HG03103 (cell line): Measurements from ENCODE around the gene TERF2IP.
A peak's percentile ranks its signal among the peaks of the same experiment; 100 is the strongest.

Experiments
- ATAC-seq: cut with Tn5 transposase; IDR thresholded peaks from one replicate; pipeline ENCODE4 v1.9.1; 2021; ENCODE audit warnings: low read depth; ENCODE audit not compliant: unreplicated experiment

The TERF2IP gene

GRCh38 chr16:75647492-75648264 is at the start of gene TERF2IP, which contains the start of gene KARS1:
Gene TERF2IP, plus strand, starts transcription at chr16:75647773. Its CDS starts 110 bp downstream, at chr16:75647883.
Gene KARS1, minus strand, starts transcription at chr16:75647665. Its CDS starts 26 bp downstream, at chr16:75647639.
- ATAC-seq: peak; percentile 83

GRCh38 chr16:75599452-75600277 is 47.9 kb upstream of the TERF2IP start:
- no peak for ATAC-seq

DNA sequence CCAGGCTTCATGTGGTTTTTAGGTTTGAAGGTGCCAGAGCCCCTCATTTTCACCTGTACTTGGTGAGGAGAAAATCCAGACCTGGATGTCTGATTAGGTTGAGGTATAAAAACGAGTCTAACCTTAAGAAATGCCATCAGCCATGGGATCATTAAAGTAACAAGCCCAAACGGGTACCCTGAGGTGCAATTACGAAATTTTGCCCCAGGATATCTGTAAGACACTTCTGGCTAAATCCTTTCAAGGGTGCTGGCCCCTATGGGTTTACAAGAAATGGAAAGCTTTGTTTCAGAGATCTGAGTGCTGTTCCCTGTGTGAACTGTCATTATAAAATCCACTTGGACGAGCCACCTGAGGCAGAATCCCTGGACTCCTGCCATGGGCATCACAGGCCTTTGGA is 44.3 kb upstream of the TERF2IP start:
- ATAC-seq: no peak

DNA sequence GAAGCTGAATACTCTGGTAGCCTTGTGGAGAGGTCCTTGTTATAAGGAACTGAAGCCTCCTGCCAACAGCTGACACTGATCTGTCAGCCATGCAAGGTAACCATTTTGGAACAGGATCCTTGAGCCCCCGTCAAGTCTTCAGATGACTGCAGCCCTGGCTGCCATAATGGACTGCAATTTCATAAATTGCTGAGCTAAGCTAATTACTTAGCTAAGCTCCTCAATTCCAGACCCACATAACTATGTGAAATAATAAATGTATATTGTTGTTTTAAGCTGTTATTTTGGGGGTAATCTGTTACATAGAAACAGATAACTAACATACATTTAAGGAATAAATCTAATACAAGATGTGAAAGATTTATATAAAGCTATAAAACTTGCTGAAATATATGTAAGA is 41.1 kb upstream of the TERF2IP start:
- ATAC-seq: no peak

- ATAC-seq: no peak
These were observed 33.3 kb upstream of the TERF2IP start for GRCh38 chr16:75614066-75614897.

GRCh38 chr16:75615619-75616018 is 32.0 kb upstream of the TERF2IP start:
- ATAC-seq: no peak

DNA sequence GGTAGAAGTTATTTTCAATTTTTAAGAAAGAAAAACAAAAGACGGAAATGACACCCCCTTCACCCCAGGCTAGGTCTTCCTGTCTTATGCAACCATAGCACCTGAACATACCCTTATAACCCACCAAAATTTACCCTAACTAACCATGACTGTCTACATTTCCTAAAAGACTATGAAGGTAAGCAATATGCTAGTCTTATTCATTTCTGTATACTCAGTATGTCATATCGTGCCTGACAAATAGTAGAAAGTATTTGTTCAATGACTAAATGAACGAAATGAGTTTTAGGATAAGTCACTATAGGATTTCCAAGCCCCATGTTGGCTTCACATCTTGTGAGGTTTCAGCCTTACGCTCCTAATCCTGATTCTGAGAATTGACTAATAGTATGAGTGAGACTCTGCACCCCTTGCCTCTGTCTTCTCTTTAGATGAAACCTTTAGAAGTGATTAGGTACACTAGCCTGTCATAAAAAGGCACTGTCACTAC is 31.0 kb upstream of the TERF2IP start:
- no peak for ATAC-seq

DNA sequence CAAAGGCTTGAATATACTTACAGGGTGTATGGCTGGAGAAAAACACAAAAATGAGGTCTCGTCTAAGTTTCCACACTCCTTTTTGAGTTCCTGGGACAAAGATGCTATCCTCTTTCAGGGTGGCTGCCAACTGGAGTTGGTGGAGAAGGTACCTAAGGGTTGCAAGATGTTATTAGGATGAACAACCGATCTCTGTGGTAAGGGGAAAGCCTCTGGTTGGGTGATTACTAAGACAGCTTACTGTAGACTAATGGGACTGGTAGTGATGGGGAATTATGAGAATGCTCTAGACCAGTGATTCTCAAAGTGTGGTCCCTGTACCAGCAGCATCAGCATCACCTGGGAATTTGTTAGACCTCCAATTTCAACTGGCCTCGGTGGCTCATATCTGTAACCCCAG is 30.5 kb upstream of the TERF2IP start:
- ATAC-seq: no peak

DNA sequence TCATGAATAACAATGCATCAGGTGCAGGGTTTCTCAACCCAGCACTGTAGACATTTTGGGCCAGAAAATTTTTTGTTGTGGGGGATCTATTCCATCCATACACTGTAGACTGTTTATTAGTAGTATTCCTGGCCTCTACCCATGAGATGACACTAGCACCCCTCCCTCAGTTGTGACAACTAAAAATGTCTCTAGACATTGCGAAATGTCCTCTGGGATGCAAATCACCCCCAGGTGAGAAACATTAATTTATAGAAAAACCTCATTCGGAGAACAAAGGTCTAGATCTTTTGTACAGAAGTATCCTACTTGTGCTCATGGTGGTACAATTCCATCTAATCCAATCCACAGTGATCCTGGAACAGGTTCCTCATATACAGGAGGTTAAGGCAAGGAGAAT is 28.8 kb upstream of the TERF2IP start:
- ATAC-seq: no peak

- ATAC-seq: no peak
These were observed 27.0 kb upstream of the TERF2IP start for GRCh38 chr16:75620326-75621169.

DNA sequence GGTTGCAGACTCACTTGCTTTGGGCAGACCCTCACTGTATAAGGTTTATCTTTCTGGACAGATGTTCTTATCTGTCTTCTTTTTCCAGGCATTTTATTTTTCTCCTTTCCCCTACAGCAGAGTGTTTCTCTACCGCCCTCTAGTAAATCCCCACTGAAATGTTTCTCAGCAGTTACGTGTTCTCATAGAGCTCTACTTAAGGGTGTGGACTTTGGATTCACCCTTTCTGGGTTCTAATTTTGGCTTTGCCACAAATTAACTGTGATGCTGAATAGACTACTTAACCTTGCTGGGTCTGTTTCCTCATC is 26.4 kb upstream of the TERF2IP start:
- ATAC-seq: no peak

DNA sequence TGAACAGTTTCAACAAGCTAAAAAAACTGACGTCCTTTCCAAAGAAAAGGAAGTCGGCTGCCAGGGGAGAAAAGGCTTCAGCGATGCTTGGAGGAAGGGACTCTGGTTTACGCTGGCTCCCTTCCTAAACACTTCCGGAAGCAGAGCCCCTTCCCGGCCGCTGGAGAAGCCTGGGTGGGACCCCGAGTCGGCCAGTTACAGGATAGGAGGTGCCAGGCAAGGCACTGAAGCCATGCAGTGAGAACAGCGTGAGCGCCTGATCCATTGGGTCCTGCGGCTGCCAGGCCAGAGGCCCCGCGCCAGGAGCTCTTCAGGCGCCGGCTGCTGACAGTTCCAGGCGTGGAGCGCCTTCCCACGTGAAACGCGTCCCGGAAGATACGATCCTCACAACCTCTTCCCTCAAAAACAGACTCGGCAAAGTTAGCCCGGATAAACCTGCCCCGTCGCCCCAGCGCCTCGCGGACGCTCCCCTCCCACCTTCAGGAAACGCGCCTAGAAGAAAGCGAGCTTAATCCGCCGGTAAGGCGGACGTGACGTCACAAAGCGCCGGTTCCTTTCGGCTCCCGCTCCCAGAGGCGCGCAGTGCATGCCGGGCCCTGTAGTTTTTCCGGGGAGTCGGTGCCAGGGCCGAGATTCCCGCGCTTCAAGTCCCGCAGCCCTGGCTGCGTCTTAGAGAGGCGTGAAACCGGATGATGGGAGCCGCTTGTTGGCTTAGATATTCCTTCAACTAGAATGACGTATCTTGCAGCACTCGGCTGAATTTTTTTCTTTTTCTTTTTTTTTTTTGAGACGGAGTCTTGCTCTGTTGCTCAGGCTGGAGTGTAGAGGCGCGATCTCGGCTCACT is 24.6 kb upstream of the TERF2IP start, which contains the start of gene ADAT1:
TSS of gene ADAT1 (minus strand) at position 521 of the 845 bp plus-strand sequence. CDS start 2,482 bp downstream, outside the sequence.
- ATAC-seq: peak; percentile 96

- no peak for ATAC-seq
These were observed 22.6 kb upstream of the TERF2IP start for GRCh38 chr16:75624921-75625334.

DNA sequence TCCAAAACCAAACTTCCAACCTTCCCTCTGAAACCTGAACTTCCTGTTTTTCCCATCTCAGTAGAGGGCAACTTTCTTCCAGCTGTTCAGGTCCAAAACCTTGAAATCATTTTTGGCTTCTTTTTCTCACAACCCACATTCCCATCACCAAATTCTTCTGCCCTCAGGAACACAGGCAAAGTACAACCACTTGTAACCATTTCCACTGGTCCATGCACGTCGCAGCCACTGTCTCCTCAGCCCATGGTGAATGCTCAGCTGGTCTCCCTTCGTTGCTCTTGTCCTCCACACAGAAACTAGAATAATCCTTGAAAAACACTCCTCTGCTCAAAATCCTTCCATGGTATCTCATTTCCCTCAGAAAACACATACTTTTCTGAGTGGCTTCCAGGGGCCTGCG is 20.8 kb upstream of the TERF2IP start:
- ATAC-seq: no peak

DNA sequence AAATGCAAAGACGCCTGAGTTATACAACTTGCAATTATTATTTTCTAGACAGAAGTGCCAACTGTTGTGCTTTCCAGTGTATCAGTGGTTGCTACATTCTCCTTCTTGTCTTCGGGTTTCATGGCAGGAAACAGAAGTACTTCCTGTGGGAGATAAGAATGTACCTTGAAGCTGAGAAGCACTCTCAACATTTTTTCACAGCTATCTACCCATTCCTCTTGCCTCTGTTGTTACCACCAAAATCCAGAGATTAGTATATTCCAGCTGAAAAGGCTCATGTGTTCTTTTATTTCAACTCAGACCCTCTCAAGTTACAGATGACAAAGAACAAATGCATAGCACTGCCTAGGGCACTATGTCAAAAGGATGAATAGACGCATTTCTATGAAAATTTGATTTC is 19.7 kb upstream of the TERF2IP start:
- ATAC-seq: no peak

DNA sequence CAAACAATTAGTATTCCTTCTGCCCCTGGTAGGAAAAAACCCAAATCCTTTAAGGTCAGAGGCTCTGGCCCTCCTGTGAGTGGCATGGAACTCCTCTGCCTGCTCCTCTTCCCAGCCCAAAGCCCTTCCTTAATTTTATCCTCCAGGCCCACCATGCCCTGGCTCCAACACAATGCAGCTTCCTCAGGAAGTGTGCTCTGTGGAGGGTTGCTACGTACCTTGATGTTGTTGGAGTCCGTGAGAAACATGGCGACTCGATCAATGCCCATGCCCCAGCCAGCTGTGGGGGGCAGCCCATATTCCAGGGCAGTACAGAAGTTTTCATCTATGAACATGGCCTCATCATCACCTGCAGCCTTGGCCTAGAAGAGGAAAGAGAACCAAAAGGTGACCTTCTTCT is 19.2 kb upstream of the TERF2IP start:
- no peak for ATAC-seq

DNA sequence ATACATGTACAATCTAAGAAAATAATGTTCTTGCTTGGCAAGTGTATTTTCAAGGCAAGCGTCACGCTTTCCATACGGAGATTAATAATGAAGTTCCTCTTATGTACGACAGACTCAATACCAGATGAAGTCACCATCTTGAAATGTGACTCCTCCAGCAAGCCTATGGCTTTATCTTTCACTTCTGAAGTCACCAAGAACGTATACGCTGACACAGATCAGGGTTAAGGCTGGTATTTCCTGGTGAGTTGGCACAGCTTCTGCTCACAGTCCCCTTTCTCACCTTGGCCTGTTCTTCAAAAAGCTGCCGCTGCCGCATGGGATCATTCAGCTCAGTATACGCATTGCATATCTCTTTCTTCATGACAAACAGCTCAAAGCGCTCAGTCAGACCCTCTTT is 18.4 kb upstream of the TERF2IP start:
- ATAC-seq: no peak

- ATAC-seq: no peak
These were observed 17.5 kb upstream of the TERF2IP start for GRCh38 chr16:75630052-75630451.

DNA sequence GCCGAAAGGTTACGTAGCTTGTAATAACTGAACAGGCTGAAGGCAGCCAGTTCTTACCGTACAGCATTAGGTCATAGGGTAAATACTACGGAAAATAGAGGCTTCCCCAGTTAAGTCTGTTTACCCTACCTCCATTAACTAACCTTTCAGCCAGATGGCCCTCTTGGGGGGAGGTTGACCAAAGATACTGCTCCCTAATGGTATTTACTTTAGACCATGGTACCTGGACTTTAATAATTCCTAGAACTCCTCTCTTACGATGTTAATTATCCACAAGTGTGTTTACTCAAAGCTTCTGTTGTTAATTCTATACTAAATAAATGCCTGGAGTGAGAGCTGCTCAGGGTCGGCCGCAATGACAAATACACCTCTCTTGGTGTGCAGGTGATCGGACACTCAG is 14.7 kb upstream of the TERF2IP start:
- no peak for ATAC-seq
